Measurements from ENCODE around the gene RPL7L1.
"Not testable (repeated sequence)": the region's sequence is repeated elsewhere in the genome, so short reads cannot be mapped to it uniquely, and the experiment has no call there.

RPL7L1 gene

GRCh38 chr6:42891199-42891722 is 11.8 kb downstream of the RPL7L1 start:
- DNase-seq (ENCODE audit: low spot score) = no peak

- DNase-seq (ENCODE audit: low spot score) = not testable (repeated sequence)
Observed at GRCh38 chr6:42894041-42894828, 14.8 kb downstream of the RPL7L1 start.

GRCh38 chr6:42896178-42896719 is 16.8 kb downstream of the RPL7L1 start:
- no peak for DNase-seq (ENCODE audit: low spot score)

- DNase-seq (ENCODE audit: low spot score) = no peak
Observed at GRCh38 chr6:42898891-42899361, 19.5 kb downstream of the RPL7L1 start.

GRCh38 chr6:42899871-42900270 is 20.5 kb downstream of the RPL7L1 start:
- no peak for DNase-seq (ENCODE audit: low spot score)

- DNase-seq (ENCODE audit: low spot score) = peak; percentile 43
Observed at GRCh38 chr6:42901538-42901957, 22.1 kb downstream of the RPL7L1 start.

- not testable (repeated sequence) for DNase-seq (ENCODE audit: low spot score)
Observed at GRCh38 chr6:42902429-42903263, 23.2 kb downstream of the RPL7L1 start.

GRCh38 chr6:42904467-42904866 is 25.1 kb downstream of the RPL7L1 start:
- no peak for DNase-seq (ENCODE audit: low spot score)

GRCh38 chr6:42907336-42907735 is 27.9 kb downstream of the RPL7L1 start:
- no peak for DNase-seq (ENCODE audit: low spot score)

- DNase-seq (ENCODE audit: low spot score) = no peak
Observed at GRCh38 chr6:42909835-42910234, 30.4 kb downstream of the RPL7L1 start.

- peak; percentile 51 for DNase-seq (ENCODE audit: low spot score)
Observed at GRCh38 chr6:42911171-42912021, 32.0 kb downstream of the RPL7L1 start.

- no peak for DNase-seq (ENCODE audit: low spot score)
Observed at GRCh38 chr6:42914546-42914945, 35.1 kb downstream of the RPL7L1 start.

- DNase-seq (ENCODE audit: low spot score) = no peak
Observed at GRCh38 chr6:42915732-42916131, 36.3 kb downstream of the RPL7L1 start, which contains the start of gene PTCRA. Gene PTCRA (plus strand): TSS chr6:42916053. CDS start chr6:42916070, 17 bp downstream.

GRCh38 chr6:42916288-42916687 is 36.9 kb downstream of the RPL7L1 start:
- no peak for DNase-seq (ENCODE audit: low spot score)

GRCh38 chr6:42921801-42922200 is 42.4 kb downstream of the RPL7L1 start:
- DNase-seq (ENCODE audit: low spot score) = no peak

GRCh38 chr6:42923666-42924065 is 44.2 kb downstream of the RPL7L1 start:
- DNase-seq (ENCODE audit: low spot score) = no peak

GRCh38 chr6:42925248-42925857 is 45.9 kb downstream of the RPL7L1 start:
- no peak for DNase-seq (ENCODE audit: low spot score)

GRCh38 chr6:42928986-42929820 is 49.8 kb downstream of the RPL7L1 start, which contains the start of gene CNPY3:
Gene CNPY3 (plus strand): TSS chr6:42929480. CDS start chr6:42929571, 91 bp downstream.
- peak; percentile 92 for DNase-seq (ENCODE audit: low spot score)

GRCh38 chr6:42929821-42930360 is 50.5 kb downstream of the RPL7L1 start:
- DNase-seq (ENCODE audit: low spot score) = no peak

GRCh38 chr6:42932412-42932811 is 53.0 kb downstream of the RPL7L1 start:
- no peak for DNase-seq (ENCODE audit: low spot score)

Data from HuH-7 (cell line).